NCI-H82 treated with DMSO at 0.1 percent for 48 hours (cell line): ENCODE results near the gene BCR.

Source experiments
- DNase-seq: peaks from one replicate; lab custom pipeline; 2025; ENCODE audit not compliant: unreplicated experiment; lab: John Stamatoyannopoulos, UW

The BCR gene

DNA sequence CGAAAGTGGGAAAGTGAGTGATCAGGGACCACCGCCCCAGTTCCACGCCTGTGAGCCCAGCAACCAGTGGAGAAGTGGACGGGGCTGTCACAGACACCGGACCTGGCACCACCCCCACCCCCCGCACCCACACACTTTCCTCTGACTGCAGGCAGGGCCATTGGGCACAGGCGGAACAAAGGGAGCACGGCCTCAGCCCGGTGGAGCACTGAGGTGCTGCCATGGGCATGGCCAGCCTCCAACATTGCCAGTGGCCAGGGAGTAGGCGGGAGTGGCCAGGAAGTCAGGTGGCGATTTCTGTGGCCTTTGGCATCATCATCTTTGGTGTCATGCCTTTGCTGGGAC is 78.5 kb downstream of the BCR start:
- DNase-seq: no peak

DNA sequence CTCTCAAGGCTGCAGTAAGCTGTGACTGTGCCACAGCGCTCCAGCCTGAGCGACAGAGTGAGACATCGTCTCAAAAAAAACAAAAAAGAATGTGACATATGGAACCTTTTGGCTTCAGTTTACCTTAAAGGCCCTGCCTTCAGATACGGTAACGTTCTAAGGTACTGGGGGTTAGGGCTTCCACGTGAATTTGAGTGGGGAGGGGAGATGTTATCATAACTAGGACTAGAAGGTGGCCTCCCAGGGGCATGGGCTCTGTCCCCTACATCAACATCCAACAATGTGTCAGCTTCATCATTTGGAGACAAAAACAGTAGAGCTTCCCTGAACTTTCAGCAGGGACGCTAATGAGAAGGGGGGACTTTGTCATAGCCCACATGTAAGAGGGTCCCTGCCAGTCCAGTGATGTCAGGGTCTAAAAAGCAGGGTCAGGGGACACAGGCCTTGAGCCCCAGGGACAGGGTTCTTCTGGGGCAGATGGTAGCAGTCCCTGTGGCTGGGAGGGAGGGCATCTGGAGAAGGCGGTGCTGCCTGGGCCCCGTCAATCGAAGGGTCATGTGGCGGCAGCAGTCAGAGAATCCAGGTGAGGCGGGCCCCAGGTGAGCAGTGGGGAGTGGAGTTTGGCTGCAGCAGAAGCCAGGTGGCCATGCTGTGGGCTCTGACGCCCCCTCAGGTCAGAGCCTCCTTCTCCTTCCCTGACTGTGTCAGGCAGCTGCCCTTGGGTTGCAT is 79.8 kb downstream of the BCR start:
- DNase-seq: no peak

DNA sequence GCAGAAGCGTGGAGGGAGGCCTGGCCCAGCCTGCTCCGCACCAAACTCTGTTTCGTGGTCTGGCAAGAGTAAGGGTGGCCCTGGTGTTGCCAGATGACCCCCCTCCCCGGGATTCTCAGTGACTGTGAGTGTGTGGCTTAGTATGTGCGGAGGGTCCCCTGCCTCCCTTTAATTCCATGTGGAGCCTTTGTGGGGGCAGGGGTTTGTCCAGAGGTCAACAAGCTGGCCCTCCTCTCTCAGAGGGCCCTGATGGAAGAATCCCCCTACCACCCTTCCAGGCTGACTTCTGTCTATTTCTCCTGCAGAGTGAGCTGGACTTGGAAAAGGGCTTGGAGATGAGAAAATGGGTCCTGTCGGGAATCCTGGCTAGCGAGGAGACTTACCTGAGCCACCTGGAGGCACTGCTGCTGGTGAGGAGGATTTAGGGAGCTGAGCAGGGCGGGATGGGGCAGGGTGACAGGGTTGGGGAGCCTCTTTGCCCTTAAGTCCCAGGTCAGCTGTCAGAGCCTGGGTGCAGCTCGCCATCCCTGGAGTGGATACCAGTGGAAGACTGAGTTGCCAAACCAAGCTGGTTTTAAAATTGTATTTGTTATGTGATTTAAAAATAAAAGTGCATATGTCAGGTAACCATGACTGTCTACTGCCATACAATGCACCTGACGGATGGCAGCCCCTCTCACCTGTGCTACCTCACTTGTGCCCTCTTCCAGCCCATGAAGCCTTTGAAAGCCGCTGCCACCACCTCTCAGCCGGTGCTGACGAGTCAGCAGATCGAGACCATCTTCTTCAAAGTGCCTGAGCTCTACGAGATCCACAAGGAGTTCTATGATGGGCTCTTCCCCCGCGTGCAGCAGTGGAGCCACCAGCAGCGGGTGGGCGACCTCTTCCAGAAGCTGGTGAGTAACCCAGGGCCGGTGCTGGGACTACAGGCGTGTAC is 80.6 kb downstream of the BCR start:
- no peak for DNase-seq

DNA sequence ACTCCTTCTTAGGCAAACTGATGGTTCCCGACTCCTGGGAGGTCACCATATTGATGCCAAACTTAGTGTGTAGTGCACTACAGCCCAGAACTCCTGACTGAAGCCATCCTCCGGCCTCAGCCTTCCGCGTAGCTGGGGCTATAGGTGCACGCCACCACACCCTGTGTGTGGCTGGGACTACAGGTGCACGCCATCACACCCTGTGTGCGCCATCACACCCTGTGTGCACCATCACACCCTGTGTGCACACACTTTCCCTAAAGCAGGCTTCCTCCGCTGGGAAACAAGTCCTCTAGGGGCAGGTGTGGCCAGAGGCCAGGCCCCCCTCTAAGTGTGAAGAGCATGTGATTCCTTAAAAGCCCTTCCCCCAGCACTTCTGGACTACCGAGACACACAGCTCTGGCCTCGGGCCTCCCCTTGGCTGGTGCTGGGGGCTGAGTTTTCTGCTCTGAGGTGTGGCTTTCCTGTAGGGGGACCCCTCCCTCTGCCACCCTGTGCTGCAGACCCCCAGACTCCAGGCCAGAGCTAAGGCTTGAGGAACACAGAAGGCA is 81.7 kb downstream of the BCR start:
- no peak for DNase-seq

- no peak for DNase-seq
Measured at GRCh38 chr22:23262518-23263332, 82.4 kb downstream of the BCR start.

DNA sequence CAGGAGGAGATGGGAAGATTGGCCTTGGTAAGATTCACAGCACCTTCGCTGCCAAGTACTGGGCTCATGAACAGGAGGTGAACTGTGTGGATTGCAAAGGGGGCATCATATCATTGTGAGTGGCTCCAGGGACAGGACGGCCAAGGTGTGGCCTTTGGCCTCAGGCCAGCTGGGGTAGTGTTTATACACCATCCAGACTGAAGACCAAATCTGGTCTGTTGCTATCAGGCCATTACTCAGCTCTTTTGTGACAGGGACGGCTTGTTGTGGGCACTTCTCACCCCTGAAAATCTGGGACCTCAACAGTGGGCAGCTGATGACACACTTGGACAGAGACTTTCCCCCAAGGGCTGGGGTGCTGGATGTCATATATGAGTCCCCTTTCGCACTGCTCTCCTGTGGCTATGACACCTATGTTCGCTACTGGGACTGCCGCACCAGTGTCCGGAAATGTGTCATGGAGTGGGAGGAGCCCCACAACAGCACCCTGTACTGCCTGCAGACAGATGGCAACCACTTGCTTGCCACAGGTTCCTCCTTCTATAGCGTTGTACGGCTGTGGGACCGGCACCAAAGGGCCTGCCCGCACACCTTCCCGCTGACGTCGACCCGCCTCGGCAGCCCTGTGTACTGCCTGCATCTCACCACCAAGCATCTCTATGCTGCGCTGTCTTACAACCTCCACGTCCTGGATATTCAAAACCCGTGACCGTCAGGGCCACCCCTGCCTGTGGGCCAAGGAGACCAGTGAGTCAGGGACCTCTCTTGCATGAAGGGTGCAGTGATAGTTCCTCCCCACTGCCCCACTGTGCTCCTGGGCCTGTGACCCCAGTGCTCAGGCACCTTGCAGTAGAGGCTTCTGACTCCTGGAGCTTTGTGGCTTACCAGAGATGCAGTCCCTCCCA is 83.6 kb downstream of the BCR start:
- DNase-seq: no peak

GRCh38 chr22:23264610-23265367 is 84.5 kb downstream of the BCR start:
- DNase-seq: no peak

DNA sequence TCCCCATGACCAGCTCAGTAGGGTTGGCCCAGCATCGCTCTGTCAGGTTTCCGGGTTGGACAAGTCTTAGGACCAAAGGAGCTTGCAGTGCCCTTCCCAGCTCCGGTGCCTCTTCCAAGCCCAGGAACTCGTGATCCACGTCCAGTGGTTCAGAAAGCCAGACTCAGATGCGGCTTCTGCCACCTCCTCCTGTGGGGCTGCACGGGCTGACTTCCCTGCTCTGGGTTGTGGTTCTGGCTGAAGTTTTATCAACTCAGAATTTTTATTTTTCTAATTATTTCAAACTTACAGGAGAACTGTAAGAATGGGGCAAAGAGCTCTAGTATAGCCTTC is 85.0 kb downstream of the BCR start:
- DNase-seq: no peak

- DNase-seq: no peak
Measured at GRCh38 chr22:23266780-23267179, 86.5 kb downstream of the BCR start.

DNA sequence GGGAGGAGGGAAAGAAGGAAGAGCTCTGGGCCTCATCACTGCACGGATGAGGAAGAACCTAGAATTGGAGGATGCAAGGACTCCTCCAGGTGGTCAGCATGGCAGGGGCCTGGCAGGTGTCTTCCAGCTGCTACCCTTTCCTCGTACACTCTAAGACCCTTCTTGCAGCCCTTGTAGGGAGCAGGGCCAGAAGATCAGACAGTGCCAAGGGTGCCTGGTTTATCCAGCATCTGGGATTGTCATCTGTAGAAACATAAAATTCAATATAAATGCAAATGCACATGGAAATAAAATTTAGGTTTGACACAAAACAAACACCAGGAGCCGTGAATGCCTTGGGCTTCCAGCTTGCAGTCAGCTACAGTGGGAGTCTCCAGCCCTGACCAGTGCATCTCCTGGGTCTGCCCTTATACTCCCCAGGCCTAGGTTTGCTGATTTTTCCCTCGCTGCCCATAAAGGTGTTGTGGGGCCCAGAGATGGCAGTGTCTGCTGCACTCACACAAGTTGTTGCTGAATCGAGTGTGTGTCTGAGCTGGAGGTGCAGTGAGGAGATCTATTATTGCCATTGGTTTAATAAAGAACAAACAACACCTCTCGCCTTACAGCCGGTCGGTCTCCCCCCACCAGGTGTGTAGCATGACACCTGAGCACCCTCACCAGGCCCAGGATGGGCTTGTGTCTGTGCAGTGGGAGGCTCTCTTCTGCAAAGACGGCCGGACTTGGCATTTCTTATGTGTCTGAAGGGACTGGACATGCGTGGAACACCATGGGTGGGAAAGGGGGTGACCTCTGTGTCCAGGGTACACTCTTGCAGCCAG is 87.1 kb downstream of the BCR start:
- DNase-seq: no peak

- DNase-seq: no peak
Measured at GRCh38 chr22:23268139-23268712, 87.9 kb downstream of the BCR start.

DNA sequence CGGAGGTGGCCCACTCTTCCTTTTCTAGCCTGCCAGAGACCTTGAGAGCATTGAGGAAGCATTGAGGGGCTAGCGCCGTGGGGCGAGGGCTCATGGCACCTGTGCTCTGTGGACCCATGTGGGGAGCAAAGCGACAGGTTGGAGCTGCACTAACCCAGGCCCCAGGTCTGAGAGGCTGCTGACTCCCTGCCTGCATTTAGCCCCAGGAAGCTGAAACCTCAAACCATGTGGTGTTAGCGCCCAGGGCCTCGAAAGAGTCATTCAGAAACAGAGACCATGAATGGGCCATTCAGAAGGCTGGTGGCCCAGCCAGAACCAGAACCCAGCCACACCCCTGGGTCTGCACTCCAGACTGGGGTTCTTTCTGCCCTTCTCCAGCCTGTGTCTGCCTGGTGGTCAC is 88.6 kb downstream of the BCR start:
- no peak for DNase-seq

- DNase-seq: no peak
Measured at GRCh38 chr22:23269441-23270211, 89.3 kb downstream of the BCR start.

DNA sequence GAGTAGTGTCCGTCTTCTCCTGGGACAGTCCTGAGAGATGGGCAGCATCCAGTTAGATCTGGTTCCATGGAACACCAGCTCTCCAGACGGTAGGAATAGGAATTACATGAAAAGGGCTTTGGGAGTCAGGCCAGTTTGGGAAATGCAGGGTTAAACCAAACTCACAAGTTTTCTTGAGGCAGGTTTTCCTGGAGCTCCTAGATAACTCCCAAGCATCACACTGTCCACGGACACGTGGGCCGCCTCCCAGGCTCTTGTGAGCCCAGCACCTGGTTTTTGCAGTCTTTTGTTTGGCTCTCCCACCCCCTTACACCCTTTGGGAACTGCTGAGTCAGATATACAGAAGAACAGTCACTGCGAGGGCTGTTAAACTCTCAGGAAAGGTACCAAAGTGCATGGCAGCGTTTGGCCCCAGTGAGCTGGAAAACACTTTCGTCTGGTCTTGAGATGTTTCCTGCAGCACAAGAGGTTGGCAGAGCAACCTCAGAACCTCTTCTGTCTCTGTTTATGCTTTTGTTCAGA is 90.0 kb downstream of the BCR start:
- no peak for DNase-seq

DNA sequence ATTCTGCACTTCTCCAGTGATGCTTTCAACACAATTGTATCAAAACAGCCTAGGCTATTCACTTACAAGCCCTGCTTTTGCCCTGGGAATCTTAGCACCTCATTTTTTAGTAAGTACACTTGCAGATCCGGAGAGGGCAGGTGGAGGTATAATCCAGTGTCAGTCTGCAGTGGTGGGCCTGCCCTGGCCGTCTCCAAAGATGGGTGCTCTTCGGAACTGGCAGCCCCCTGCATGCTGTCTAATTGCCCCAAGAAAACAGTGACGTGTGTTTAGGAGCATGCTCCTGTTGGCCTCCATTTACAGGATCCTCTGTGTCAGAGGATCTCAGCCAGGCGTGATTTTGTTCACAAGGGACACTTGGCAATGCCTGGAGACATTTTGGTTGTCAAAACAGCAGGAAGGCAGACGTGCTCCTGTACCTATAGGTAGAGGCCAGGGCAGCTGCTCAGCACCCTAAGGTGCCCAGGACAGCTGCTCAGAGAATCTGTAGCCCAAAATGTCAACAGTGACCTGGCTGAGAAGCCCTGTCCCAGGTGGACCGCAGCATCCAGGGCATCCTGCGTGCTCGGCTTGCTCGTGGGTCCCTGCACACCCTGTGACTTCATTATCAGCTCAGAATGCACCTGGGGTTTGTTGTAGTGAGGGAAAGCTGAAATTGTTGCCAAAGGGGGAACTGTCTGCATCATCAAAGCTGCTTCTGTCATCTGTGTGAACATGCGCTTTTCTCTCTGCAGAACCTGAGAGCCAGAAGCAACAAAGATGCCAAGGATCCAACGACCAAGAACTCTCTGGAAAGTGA is 90.7 kb downstream of the BCR start:
- DNase-seq: no peak

GRCh38 chr22:23271597-23271908 is 91.2 kb downstream of the BCR start:
- no peak for DNase-seq

GRCh38 chr22:23272371-23272770 is 92.1 kb downstream of the BCR start:
- no peak for DNase-seq
